GM19238 (cell line): ENCODE measurements around the gene DCAF8.

ENCODE experiments used
- DNase-seq: peaks from one replicate; pipeline ENCODE4 v3.0.0; 2011; ENCODE audit warnings: low spot score; ENCODE audit not compliant: insufficient read length

DCAF8 gene

GRCh38 chr1:160264795-160265307, 2.5 kb upstream of the DCAF8 start:
- DNase-seq: no peak

GRCh38 chr1:160261556-160261892, 825 bp downstream of the DCAF8 start:
- DNase-seq: peak; percentile 22

GRCh38 chr1:160260406-160261382, 1.7 kb downstream of the DCAF8 start:
- no peak for DNase-seq

- DNase-seq: no peak
Measured at GRCh38 chr1:160258177-160258798, 4.1 kb downstream of the DCAF8 start.

- no peak for DNase-seq
Measured at GRCh38 chr1:160257411-160258015, 4.8 kb downstream of the DCAF8 start.

- DNase-seq: no peak
Measured at GRCh38 chr1:160256396-160257046, 5.8 kb downstream of the DCAF8 start.

- no peak for DNase-seq
Measured at GRCh38 chr1:160255781-160256300, 6.5 kb downstream of the DCAF8 start.

GRCh38 chr1:160251687-160252526, 10.4 kb downstream of the DCAF8 start:
- DNase-seq: peak; percentile 30

- DNase-seq: no peak
Measured at GRCh38 chr1:160251011-160251410, 11.3 kb downstream of the DCAF8 start.

- DNase-seq: no peak
Measured at GRCh38 chr1:160247053-160247452, 15.3 kb downstream of the DCAF8 start.

- no peak for DNase-seq
Measured at GRCh38 chr1:160245434-160245833, 16.9 kb downstream of the DCAF8 start.

GRCh38 chr1:160244209-160244608, 18.1 kb downstream of the DCAF8 start:
- DNase-seq: no peak

GRCh38 chr1:160243767-160244166, 18.6 kb downstream of the DCAF8 start:
- DNase-seq: no peak

GRCh38 chr1:160239582-160240299, 22.6 kb downstream of the DCAF8 start:
- no peak for DNase-seq

GRCh38 chr1:160238408-160238807, 23.9 kb downstream of the DCAF8 start:
- DNase-seq: no peak

- DNase-seq: no peak
Measured at GRCh38 chr1:160237558-160237957, 24.8 kb downstream of the DCAF8 start.

- DNase-seq: no peak
Measured at GRCh38 chr1:160236806-160237205, 25.5 kb downstream of the DCAF8 start.

- no peak for DNase-seq
Measured at GRCh38 chr1:160232911-160233310, 29.4 kb downstream of the DCAF8 start.

- no peak for DNase-seq
Measured at GRCh38 chr1:160228431-160228830, 33.9 kb downstream of the DCAF8 start.

GRCh38 chr1:160227561-160227960, 34.8 kb downstream of the DCAF8 start:
- DNase-seq: no peak
